Esophagus muscularis mucosa (tissue), 4 donors: ENCODE measurements around the gene MUSTN1.

Source experiments
- CTCF ChIP-seq, 3 experiments: fragments of 200-600 bp in 2 of 3; fragments of 450-650 bp in 1 of 3; sonication (generic) in 2 of 3; IDR thresholded peaks; one replicate each; pipeline ENCODE4 v1.5.1; 2017 to 2019; ENCODE audit warnings: antibody characterized with exemption in 3 of 3, mild to moderate bottlenecking in 2 of 3, moderate library complexity in 1 of 3
- EP300 ChIP-seq: sonication (generic); formaldehyde crosslinking; IDR thresholded peaks from one replicate; pipeline ENCODE4 v1.6.1; 2017; ENCODE audit warnings: antibody characterized with exemption
- POLR2A ChIP-seq: fragments of 450-650 bp; IDR thresholded peaks from one replicate; pipeline ENCODE4 v1.6.1; 2017; ENCODE audit warnings: antibody characterized with exemption, moderate library complexity, mild to moderate bottlenecking, low read depth

GRCh38 chr3:52810923-52811322 is 23.9 kb downstream of the MUSTN1 start:
- TF ChIP-seq POLR2A (no peak), CTCF (IDR thresholded peaks at IDR 0.05) (no peak), EP300 (no peak)
